Sigmoid colon (tissue), 7 donors: ENCODE results near the gene LPP. TPM values are rescaled to one million over a fixed set of nuclear protein-coding genes. Genes with fewer than 3 reads are reported as not detected.

Source experiments
- DNase-seq: peaks from one replicate; pipeline ENCODE4 v3.0.0-alpha.2; 2019
- H3K27ac ChIP-seq, 4 donors: fragments of 200-600 bp; sonication (generic); one replicate each; pipeline ENCODE4 v1.5.1; 2016 to 2019; ENCODE audit warnings: mild to moderate bottlenecking in 1 of 4
- H3K27me3 ChIP-seq, 3 donors: fragments of 200-600 bp; sonication (generic); one replicate each; pipeline ENCODE4 v1.5.1; 2019; ENCODE audit warnings: mild to moderate bottlenecking in 1 of 3
- H3K36me3 ChIP-seq, 4 donors: fragments of 200-600 bp; sonication (generic); one replicate each; pipeline ENCODE4 v1.5.1; 2016 to 2019
- H3K4me1 ChIP-seq, 4 donors: fragments of 200-600 bp; sonication (generic); one replicate each; pipeline ENCODE4 v1.5.1; 2017 to 2019
- H3K4me3 ChIP-seq, 4 donors: fragments of 200-600 bp; sonication (generic); one replicate each; pipeline ENCODE4 v1.5.1; 2017 to 2019; ENCODE audit warnings: mild to moderate bottlenecking in 2 of 4, moderate library complexity in 1 of 4
- H3K9me3 ChIP-seq, 4 donors: fragments of 200-600 bp in 3 of 4; sonication (generic) in 3 of 4; one replicate each; pipeline versions ENCODE4 v1.5.1 to v1.6.1; 2013 to 2019
- EP300 ChIP-seq, 4 donors: sonication (generic); formaldehyde crosslinking; IDR thresholded peaks; one replicate each; pipeline ENCODE4 v1.6.1; 2017; ENCODE audit warnings: antibody characterized with exemption in 4 of 4
- POLR2A ChIP-seq, 2 donors: fragments of 450-650 bp; IDR thresholded peaks; one replicate each; pipeline ENCODE4 v1.6.1; 2016; ENCODE audit warnings: antibody characterized with exemption in 2 of 2, mild to moderate bottlenecking in 2 of 2, moderate library complexity in 2 of 2
- POLR2AphosphoS5 ChIP-seq, 4 donors: sonication (generic); formaldehyde crosslinking; IDR thresholded peaks; one replicate each; pipeline ENCODE4 v1.6.1; 2017; ENCODE audit warnings: antibody characterized with exemption in 4 of 4
- WGBS, 2 donors: extraction: QIAGEN DNeasy Blood & Tissue Kit; methylation state at CpG; one replicate each; pipeline ENCODE4 v1.1.7; 2013; 5-methylcytosine and 5-hydroxymethylcytosine counted together
- intact Hi-C: fragments of 100-400 bp; cut with DNase I; formaldehyde crosslinking; loops from one replicate; pipeline ENCODE4 v1.15.1; 2023
- polyA plus RNA-seq, 3 donors: library from polyadenylated mRNA; stranded (reverse); fragments of 200-250 nt; gene quantifications; one replicate each; pipeline ENCODE4 v1.2.3, GENCODE V29; 2013
- total RNA-seq, 4 donors: library from RNA; depleted of rRNA; stranded (reverse); fragments of >200 nt; gene quantifications; one replicate each; pipeline ENCODE4 v1.1.0, GENCODE V29; 2016
- TF ChIP-seq, protein P1 (sequence below), 4 experiments: fragments of 450-650 bp in 3 of 4; fragments of 200-600 bp in 1 of 4; IDR thresholded peaks; one replicate each; pipeline ENCODE4 v1.5.1; 2016 to 2019; ENCODE audit warnings: antibody characterized with exemption in 4 of 4, mild to moderate bottlenecking in 3 of 4, moderate library complexity in 2 of 4
- donor health status: healthy with polysubstance abuse.
- donor health status: Bipolar disorder and iron deficiency.
- donor health status: healthy.

The LPP gene
- total and polyA plus RNA-seq, 7 donors, result 5.3 to 1,773 (median 824) TPM

DNA sequence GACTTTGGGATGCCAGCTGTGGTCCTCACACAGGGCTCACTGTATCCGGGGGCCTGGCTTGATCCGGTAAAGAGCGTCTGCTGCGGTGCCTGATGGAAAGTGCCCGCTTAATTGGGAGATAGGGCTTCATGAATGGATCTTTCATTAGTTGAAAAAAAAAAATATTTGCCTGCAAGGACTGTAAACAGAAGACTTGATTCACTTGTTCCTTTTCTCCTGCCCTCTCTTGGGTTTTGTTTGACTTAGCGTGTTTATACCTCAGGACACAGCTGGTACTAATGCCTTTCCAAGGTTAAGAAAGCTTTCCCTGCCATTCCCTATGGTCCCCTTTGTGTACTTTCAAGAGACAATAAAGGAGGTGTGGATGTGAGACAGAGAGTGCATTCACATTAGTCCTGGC, 493.3 kb downstream of the LPP start:
- Histone ChIP-seq H3K4me1 (peaks cover 0 to 55% (median 31%) of the 10 kb centered on the region in 4 donors), H3K4me3 (no peak overlapping the region), H3K9me3 (no peaks in the 10 kb centered on the region), H3K27ac (peak overlapping the region in 2 of 4 donors; percentile 29 to 49), H3K36me3 (no peaks in the 10 kb centered on the region), H3K27me3 (no peaks in the 10 kb centered on the region)
- TF ChIP-seq, protein P1, sequence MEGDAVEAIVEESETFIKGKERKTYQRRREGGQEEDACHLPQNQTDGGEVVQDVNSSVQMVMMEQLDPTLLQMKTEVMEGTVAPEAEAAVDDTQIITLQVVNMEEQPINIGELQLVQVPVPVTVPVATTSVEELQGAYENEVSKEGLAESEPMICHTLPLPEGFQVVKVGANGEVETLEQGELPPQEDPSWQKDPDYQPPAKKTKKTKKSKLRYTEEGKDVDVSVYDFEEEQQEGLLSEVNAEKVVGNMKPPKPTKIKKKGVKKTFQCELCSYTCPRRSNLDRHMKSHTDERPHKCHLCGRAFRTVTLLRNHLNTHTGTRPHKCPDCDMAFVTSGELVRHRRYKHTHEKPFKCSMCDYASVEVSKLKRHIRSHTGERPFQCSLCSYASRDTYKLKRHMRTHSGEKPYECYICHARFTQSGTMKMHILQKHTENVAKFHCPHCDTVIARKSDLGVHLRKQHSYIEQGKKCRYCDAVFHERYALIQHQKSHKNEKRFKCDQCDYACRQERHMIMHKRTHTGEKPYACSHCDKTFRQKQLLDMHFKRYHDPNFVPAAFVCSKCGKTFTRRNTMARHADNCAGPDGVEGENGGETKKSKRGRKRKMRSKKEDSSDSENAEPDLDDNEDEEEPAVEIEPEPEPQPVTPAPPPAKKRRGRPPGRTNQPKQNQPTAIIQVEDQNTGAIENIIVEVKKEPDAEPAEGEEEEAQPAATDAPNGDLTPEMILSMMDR (IDR thresholded peaks at IDR 0.05), result no peak
- TF ChIP-seq POLR2A (IDR thresholded peaks at IDR 0.05), result no peak
- TF ChIP-seq POLR2AphosphoS5 (IDR thresholded peaks at IDR 0.05), result no peak
- 88 to 97% methylated on average over 6 of the region's 6 CpGs for WGBS, 2 donors
- no peak for DNase-seq
- intact Hi-C loops, result no loop called here

DNA sequence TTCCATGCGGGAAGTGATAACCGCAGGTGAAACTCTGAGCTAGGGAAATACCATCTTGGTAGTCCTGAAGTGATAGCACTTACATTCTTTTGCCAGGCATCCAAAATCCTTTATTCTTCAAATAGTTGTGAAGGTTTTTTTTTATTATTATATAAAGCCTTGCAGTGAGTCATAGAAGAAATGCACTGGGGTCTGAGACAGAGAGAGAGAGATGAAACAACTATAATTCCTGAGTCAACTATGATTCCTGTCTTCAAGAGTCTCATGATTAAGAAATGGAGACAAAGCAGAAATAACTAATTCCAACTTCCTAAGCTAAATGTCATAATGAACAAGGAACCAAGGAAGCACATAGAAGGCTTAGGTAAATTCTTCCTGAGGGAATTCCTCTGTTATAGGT, 495.6 kb downstream of the LPP start:
- no peaks in the 10 kb centered on the region for H3K9me3 ChIP-seq
- H3K4me3 ChIP-seq, result no peak overlapping the region
- H3K4me1 ChIP-seq, result peaks cover 0 to 62% (median 31%) of the 10 kb centered on the region in 4 donors
- TF ChIP-seq POLR2AphosphoS5 (IDR thresholded peaks at IDR 0.05) (no peak), EP300 (IDR thresholded peaks at IDR 0.05) (no peak), POLR2A (IDR thresholded peaks at IDR 0.05) (no peak)
- TF ChIP-seq, protein P1 (IDR thresholded peaks at IDR 0.05), result no peak
- H3K36me3 ChIP-seq, result no peaks in the 10 kb centered on the region
- H3K27me3 ChIP-seq, result no peaks in the 10 kb centered on the region
- peak overlapping the region in 1 of 4 donors; percentile 15 for H3K27ac ChIP-seq
- no peak for DNase-seq
- 98 to 99% methylated on average over 2 of the region's 2 CpGs for WGBS, 2 donors
- intact Hi-C loops, result no loop called here

DNA sequence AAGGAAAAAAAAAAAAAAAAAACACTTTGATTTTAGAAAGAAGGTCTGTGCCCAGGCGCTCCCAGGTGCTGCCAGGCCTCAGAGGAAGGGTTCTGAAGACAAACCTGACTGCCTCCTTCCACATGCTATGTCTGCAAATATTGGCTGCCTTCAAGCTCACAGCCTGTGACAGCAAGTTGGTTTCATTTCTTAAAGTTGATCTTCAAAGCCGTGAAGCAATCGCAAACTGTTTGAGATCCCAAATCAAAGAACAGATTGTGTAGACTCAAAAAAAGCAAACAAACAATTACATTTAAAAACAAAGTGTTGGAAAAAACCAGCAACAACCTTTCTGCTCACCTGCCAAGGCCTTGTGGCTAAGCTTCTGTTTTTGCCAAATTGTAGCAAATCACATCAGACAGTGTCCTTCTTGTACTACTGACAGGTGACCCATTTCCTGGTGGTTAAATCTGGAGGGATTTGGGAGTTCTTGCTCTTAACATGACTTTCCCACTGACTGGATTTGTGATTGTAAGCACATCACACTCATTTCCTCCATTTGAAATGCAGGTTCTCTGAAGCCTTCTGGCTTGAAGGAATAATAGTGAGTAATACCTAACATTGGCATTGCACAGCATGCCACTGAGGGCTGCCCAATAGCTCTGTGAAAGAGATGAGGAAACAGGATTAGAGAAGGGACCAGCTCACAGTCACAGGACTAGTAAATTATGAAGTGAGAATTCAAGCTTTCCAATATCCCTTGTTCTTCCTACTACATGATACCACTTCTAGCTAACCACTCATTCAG, 502.4 kb downstream of the LPP start:
- no peak for TF ChIP-seq POLR2AphosphoS5 (IDR thresholded peaks at IDR 0.05)
- TF ChIP-seq, protein P1 (IDR thresholded peaks at IDR 0.05), result no peak
- no peak for DNase-seq
- Histone ChIP-seq H3K4me1 (peaks cover 0 to 49% (median 31%) of the 10 kb centered on the region in 4 donors), H3K4me3 (no peak overlapping the region), H3K9me3 (no peaks in the 10 kb centered on the region), H3K36me3 (no peaks in the 10 kb centered on the region), H3K27me3 (no peaks in the 10 kb centered on the region), H3K27ac (no peak overlapping the region)
- WGBS, 2 donors, result 65 to 76% methylated on average over 3 of the region's 3 CpGs
- intact Hi-C loops, result no loop called here

DNA sequence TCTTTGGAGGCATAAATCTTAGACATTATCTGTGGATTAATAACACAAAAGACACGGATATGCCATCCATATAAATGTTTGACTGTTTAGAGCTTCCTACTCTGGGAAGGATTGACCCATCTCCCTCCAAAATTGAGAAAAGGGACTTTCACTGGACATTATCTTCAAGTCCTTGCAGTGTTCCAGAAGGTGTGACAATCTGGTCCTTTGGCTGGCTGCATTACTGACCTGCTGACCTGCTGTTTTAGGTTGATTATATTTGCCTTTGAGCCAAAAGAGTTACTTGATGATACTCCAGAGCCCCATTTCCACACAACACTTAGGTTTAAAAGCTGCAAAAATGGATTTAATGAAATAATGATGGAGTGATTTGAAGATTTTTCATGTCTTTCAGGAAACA, 504.6 kb downstream of the LPP start:
- intact Hi-C loops, result no loop called here
- H3K27ac ChIP-seq, result peak overlapping the region in 2 of 4 donors; percentile 18 to 39
- H3K27me3 ChIP-seq, result no peaks in the 10 kb centered on the region
- TF ChIP-seq EP300 (IDR thresholded peaks at IDR 0.05), result no peak
- TF ChIP-seq POLR2A (IDR thresholded peaks at IDR 0.05), result no peak
- TF ChIP-seq, protein P1 (IDR thresholded peaks at IDR 0.05), result no peak
- no peaks in the 10 kb centered on the region for H3K9me3 ChIP-seq
- WGBS, 2 donors, result 86 to 89% methylated on average over 1 of the region's 1 CpG
- no peak overlapping the region for H3K4me3 ChIP-seq
- no peak for DNase-seq
- no peaks in the 10 kb centered on the region for H3K36me3 ChIP-seq
- peaks cover 0 to 55% (median 38%) of the 10 kb centered on the region in 4 donors for H3K4me1 ChIP-seq
